Bronchial smooth muscle cell (primary cell): ENCODE results near the gene KLHL21. TPM values are rescaled to one million over a fixed set of nuclear protein-coding genes. Genes with fewer than 3 reads are reported as not detected.

Experiments
- total RNA-seq: library from RNA; depleted of rRNA; stranded (reverse); fragments of >200 nt; gene quantifications from 2 replicates; pipeline ENCODE4 v1.2.1, GENCODE V29; 2014

KLHL21 gene, protein sequence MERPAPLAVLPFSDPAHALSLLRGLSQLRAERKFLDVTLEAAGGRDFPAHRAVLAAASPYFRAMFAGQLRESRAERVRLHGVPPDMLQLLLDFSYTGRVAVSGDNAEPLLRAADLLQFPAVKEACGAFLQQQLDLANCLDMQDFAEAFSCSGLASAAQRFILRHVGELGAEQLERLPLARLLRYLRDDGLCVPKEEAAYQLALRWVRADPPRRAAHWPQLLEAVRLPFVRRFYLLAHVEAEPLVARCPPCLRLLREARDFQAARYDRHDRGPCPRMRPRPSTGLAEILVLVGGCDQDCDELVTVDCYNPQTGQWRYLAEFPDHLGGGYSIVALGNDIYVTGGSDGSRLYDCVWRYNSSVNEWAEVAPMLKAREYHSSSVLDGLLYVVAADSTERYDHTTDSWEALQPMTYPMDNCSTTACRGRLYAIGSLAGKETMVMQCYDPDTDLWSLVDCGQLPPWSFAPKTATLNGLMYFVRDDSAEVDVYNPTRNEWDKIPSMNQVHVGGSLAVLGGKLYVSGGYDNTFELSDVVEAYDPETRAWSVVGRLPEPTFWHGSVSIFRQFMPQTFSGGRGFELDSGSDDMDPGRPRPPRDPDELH
- 39.6 and 65.8 TPM in 2 replicates for total RNA-seq

DNA sequence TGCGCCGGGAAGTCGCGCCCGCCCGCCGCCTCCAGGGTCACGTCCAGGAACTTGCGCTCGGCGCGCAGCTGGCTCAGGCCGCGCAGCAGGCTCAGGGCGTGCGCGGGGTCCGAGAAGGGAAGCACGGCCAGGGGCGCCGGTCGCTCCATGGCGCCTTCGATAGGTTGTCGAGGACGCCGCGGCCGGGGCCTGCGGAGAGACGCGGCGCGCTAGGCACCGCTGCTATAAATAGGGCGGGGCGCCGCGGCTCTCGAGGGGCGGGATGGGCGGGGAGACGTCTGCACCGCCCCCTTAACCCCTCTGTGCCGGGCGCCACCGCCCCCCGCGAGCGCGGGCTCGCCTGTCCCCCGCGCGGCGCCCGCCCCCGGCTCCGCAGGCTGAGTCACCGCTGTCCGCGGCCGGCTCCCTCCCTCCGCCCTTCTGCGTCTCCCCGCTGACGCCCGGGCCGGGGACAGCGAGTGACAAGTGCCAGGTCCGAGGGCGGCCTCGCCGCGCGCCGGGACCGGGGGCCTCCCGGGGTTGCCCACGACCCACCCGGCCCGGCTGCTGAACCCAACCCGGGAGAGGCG is at the start of gene KLHL21:
Gene KLHL21, minus strand, starts transcription at position 201 of the 569 bp plus-strand sequence. Its CDS starts 52 bp downstream, at position 149.

DNA sequence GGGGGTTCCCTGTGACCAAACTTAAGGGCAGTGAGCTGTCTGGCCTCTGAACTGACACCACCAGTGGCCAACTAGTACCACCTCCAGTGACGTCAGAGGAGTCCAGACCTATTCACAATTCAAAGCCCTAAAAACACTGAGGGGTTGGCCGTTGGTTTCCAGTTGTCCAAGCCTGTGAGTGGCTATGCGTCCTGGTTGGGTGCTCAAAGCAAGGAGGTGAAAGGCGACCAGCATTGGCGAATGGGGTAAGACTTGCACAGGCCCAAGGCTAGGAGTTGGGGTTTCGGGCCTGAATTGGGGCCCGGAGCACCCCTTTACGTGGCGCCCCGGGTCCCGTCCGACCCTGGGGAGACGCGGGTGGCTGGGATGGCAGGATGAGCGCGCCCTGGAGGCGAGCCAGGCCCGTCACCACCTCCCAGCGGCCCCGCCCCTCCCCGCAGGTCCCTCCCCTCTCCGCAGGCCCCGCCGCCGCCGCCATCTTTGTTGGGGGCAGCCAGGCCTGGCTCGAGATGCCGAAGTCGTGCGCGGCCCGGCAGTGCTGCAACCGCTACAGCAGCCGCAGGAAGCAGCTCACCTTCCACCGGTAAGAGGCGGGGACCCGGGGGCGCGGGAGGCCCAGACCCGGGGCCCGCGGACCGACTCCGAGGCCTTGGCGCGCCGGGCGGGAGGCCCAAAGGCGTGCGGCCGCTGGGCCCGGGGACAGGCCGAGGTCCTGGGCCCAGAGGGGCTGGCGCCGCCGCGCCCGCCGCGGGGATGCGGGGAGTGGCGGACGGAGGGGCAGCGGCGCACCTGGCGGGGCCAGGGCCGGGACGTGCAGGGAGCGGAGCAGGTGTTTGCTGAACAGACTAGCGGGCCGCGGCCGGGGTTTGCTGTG is 22.3 kb upstream of the KLHL21 start, which contains the start of gene THAP3:
Gene THAP3, plus strand, starts transcription at position 159 of the 874 bp plus-strand sequence. Its CDS starts 351 bp downstream, at position 510.

DNA sequence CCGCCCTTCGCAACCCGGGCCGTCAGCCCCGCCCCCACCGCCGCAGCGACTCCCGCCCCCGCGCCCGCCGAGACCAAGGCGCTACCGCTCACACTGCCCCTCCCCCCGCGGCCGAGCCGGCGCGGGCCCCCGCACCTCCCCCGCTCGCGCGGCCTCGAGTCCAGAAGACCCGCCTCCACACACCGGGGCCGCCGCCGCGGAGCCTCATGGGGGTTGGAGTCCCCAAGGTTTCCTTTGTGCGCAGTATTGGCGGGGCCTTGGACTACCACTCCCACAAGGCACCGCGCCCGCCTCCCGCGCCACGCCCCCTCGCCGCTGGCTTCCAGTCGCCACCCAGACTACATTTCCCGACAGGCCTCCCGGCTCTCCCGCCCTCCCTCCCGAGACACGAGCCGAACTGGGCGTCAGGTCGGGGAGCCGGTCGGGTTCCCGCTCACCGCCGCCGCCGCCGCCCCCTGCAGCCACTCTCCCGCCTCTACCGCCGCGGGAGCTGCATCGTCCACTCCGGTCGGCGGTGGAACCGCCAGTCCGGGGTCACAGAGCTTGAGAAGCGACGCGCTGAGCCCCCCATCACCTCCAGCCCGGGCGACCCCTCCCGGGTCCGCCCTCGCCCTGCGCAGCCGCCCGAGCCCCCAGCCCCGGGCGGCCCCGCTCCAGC is 10.8 kb upstream of the KLHL21 start, which contains the start of gene PHF13:
Gene PHF13, plus strand, starts transcription at position 371 of the 658 bp plus-strand sequence. CDS start 336 bp downstream, outside the sequence.

DNA sequence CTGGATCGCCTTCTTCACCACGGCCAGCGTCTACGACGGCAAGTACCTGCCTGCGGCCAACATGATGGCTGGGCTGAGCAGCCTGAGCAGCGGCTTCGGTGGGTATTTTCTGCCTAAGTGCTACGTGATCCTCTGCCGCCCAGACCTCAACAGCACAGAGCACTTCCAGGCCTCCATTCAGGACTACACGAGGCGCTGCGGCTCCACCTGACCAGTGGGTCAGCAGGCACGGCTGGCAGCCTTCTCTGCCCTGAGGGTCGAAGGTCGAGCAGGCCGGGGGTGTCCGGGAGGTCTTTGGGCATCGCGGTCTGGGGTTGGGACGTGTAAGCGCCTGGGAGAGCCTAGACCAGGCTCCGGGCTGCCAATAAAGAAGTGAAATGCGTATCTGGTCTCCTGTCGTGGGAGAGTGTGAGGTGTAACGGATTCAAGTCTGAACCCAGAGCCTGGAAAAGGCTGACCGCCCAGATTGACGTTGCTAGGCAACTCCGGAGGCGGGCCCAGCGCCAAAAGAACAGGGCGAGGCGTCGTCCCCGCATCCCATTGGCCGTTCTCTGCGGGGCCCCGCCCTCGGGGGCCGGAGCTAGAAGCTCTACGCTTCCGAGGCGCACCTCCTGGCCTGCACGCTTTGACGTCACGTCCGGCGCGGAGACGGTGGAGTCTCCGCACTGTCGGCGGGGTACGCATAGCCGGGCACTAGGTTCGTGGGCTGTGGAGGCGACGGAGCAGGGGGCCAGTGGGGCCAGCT is 23.1 kb downstream of the KLHL21 start, which contains the start of gene ZBTB48:
Gene ZBTB48, plus strand, starts transcription at position 621 of the 745 bp plus-strand sequence. CDS start 616 bp downstream, outside the sequence.

DNA sequence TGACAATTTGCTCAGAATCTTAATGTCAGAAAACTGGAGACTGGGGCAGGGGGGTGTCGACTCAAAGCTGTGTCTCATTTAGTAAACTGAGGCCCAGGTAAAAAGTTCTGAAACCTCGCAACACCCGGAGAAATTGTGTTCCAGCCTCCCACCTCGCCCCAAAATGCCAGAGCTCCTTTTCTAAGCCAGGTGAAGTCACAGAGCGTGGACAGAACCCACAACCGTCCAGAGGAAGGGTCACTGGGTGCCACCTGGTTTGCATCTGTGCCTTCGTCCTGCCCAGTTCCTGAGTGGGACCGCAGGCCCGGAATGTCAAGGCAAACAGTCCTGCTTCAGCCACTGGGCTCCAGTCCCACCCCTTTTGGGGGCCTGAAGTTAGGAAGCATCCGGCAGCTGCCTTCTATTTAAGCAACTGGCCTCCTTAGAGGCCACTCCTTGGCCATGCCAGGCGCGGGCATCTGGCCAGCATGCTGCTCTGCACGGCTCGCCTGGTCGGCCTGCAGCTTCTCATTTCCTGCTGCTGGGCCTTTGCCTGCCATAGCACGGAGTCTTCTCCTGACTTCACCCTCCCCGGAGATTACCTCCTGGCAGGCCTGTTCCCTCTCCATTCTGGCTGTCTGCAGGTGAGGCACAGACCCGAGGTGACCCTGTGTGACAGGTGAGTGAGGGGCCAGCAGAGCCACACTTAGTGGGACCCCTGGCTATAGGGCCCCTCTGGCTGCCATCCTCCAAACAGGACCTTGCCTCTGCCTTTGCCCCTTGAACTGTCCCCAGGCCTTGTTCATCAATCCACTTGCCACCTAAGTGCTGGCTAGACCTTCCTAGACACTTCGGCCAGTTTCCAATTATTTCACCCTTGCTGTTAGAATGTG is 47.5 kb downstream of the KLHL21 start, which contains the start of gene TAS1R1:
Gene TAS1R1, plus strand, starts transcription at position 401 of the 872 bp plus-strand sequence. Its CDS starts 67 bp downstream, at position 468.

DNA sequence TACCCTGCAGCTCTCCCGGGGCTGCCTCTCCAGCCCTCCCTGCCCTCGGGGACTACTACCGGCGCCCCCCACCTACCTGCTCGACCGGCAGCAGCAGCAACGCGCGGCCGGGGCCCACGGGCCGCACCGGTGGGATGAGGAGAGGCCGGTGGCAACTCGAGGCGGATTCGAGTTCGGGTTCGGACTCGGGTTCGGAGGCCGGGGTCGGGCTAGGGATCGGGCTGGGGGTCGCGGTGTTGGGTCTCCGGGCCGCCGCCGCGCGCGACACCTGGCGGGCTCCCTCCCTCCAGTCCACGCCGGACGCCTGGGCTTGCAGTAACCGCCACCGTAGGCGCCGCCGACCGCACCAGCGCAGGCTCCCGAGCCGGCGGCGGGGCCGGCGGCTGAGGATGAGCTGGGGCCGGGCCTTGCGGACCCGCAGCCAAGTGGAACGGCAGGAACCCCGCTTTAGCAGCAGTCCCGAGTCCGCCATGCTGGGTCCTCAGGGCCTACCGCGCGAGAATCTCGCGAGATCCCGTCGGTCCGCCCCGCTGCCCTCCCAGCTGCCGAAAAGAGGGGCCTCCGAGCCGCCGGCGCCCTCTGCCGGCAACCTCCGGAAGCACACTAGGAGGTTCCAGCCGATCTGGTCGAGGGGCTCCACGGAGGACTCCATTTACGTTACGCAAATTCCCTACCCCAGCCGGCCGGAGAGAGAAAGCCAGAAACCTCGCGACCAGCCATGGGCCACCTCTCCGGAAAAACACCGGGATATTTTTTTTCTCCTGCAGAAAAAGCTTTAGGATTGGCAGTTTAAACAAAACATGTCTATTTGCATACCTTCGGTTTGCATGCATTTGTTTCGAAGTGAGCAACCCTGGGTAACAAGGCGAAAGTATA is 48.4 kb downstream of the KLHL21 start, which contains the start of gene NOL9:
Gene NOL9, minus strand, starts transcription at position 483 of the 876 bp plus-strand sequence. Its CDS starts 11 bp downstream, at position 472.

Other genes with a start within 250 kb of the KLHL21 start
- gene ACOT7, start 209.1 kb downstream of the KLHL21 start, total RNA-seq = 15.9 and 26.6 TPM in 2 replicates
- 0.09 and 0.16 TPM in 2 replicates for gene HES2, start 182.9 kb downstream of the KLHL21 start, total RNA-seq
- gene ESPN, start 178.1 kb downstream of the KLHL21 start, total RNA-seq = 0.17 TPM in 1 of 2 replicates, not detected in the other
- gene TNFRSF25, start 136.7 kb downstream of the KLHL21 start, total RNA-seq = 4.3 and 4.7 TPM in 2 replicates
- gene PLEKHG5, start 111.2 kb downstream of the KLHL21 start, total RNA-seq = 11.2 and 15.4 TPM in 2 replicates
- gene NOL9, start 48.4 kb downstream of the KLHL21 start, total RNA-seq = 10.1 and 11.8 TPM in 2 replicates
- 0.16 and 0.17 TPM in 2 replicates for gene TAS1R1, start 47.6 kb downstream of the KLHL21 start, total RNA-seq
- 15.1 and 16.0 TPM in 2 replicates for gene ZBTB48, start 22.9 kb downstream of the KLHL21 start, total RNA-seq
- 10.9 and 12.4 TPM in 2 replicates for gene PHF13, start 10.9 kb upstream of the KLHL21 start, total RNA-seq
- gene THAP3, start 22.0 kb upstream of the KLHL21 start, total RNA-seq = 17.3 and 18.4 TPM in 2 replicates
- gene DNAJC11, start 98.9 kb upstream of the KLHL21 start, total RNA-seq = 36.3 and 62.0 TPM in 2 replicates
- gene CAMTA1, start 182.6 kb upstream of the KLHL21 start, total RNA-seq = 50.8 and 56.7 TPM in 2 replicates